CD4-positive, alpha-beta T cell (primary cell): ENCODE measurements around the gene FEM1A. TPM values are rescaled to one million over a fixed set of nuclear protein-coding genes. Genes with fewer than 3 reads are reported as not detected.

Experiments
- ATAC-seq: fragments of 200-7000 bp; cut with Tn5 transposase; one replicate; pipeline ENCODE4 v1.10.0; 2022; ENCODE audit warnings: mild to moderate bottlenecking; ENCODE audit not compliant: poor library complexity
- CTCF ChIA-PET: fragments of 350-600 bp; sonication (Branson Sonifier 250); formaldehyde crosslinking; loops from one replicate; lab custom pipeline; 2021; ENCODE audit warnings: antibody characterized with exemption, inconsistent platforms; lab: Charles Lee
- POLR2A ChIA-PET: fragments of 350-600 bp; sonication (Branson Sonifier 250); formaldehyde crosslinking; loops from one replicate; lab custom pipeline; 2021; ENCODE audit warnings: antibody characterized with exemption, inconsistent platforms; lab: Charles Lee
- DNase-seq, 14 experiments: peaks; one replicate each; pipeline ENCODE4 v3.0.0-alpha.2; 2013 to 2020; ENCODE audit warnings: mixed read lengths in 2 of 14
- H3K27ac ChIP-seq, 2 donors: one replicate each; pipeline versions ENCODE4 v1.5.1 to v1.7.0; 2013; ENCODE audit warnings: low read length in 2 of 2, low read depth in 1 of 2, mild to moderate bottlenecking in 1 of 2
- H3K27me3 ChIP-seq, 2 experiments: 1 replicate in 1 of 2; 2 replicates in 1 of 2; pipeline versions ENCODE4 v1.6.1 to v1.7.0; 2013; ENCODE audit warnings: low read length in 2 of 2, control low read depth in 1 of 2, mild to moderate bottlenecking in 1 of 2, moderate library complexity in 1 of 2; ENCODE audit not compliant: insufficient read depth in 2 of 2, control insufficient read depth in 1 of 2
- H3K36me3 ChIP-seq: one replicate; pipeline ENCODE4 v1.6.1; 2013; ENCODE audit warnings: low read length, control low read depth; ENCODE audit not compliant: insufficient read depth
- H3K4me1 ChIP-seq: one replicate; pipeline ENCODE4 v1.6.1; 2013; ENCODE audit warnings: low read length, control low read depth; ENCODE audit not compliant: insufficient read depth
- H3K4me3 ChIP-seq: one replicate; pipeline ENCODE4 v1.5.1; 2013; ENCODE audit warnings: mild to moderate bottlenecking, low read length, moderate library complexity
- H3K9me3 ChIP-seq, 2 experiments: 1 replicate in 1 of 2; 2 replicates in 1 of 2; pipeline versions ENCODE4 v1.6.1 to v1.7.0; 2013; ENCODE audit warnings: low read length in 2 of 2, mild to moderate bottlenecking in 2 of 2, control low read depth in 1 of 2, moderate library complexity in 1 of 2; ENCODE audit not compliant: control insufficient read depth in 1 of 2, insufficient read depth in 1 of 2
- H3K27ac Mint-ChIP-seq: one replicate; pipeline ENCODE4 v1.8.0; 2020; ENCODE audit warnings: mixed read lengths
- H3K27me3 Mint-ChIP-seq: one replicate; pipeline ENCODE4 v1.8.0; 2021; ENCODE audit warnings: mixed read lengths
- H3K36me3 Mint-ChIP-seq: one replicate; pipeline ENCODE4 v1.8.0; 2021; ENCODE audit warnings: low read depth, mixed read lengths
- H3K4me1 Mint-ChIP-seq: one replicate; pipeline ENCODE4 v1.8.0; 2021; ENCODE audit warnings: low read depth, mixed read lengths
- H3K4me3 Mint-ChIP-seq: one replicate; pipeline ENCODE4 v1.8.0; 2020; ENCODE audit warnings: mild to moderate bottlenecking, mixed read lengths
- H3K9me3 Mint-ChIP-seq: one replicate; pipeline ENCODE4 v1.8.0; 2020; ENCODE audit warnings: mixed read lengths
- intact Hi-C, 2 experiments: fragments of 100-400 bp; cut with DNase I in 1 of 2; cut with micrococcal nuclease in 1 of 2; formaldehyde crosslinking; loops; one replicate each; pipeline versions ENCODE4 v1.15.1 to v1.9.0; 2023 to 2025; cut with DNase I, micrococcal nuclease
- total RNA-seq, 174 experiments: library from RNA in 2 of 174; stranded (reverse) in 2 of 174; gene quantifications; one replicate each; pipeline ENCODE4 v1.2.3 and lab custom pipeline; 2021 to 2026
- TF ChIP-seq, protein P1 (sequence below): fragments of 200-600 bp; IDR thresholded peaks from one replicate; pipeline ENCODE4 v1.8.0; 2022; ENCODE audit warnings: antibody characterized with exemption, mild to moderate bottlenecking

Gene FEM1A
- total RNA-seq, 2 experiments from 2014 or later = 11.8 to 12.1 TPM

- Histone ChIP-seq H3K9me3 (peaks cover 0 to 6% of the 10 kb centered on the region in 2 experiments), H3K27me3 (peaks cover 0 to 9% of the 10 kb centered on the region in 2 experiments), H3K4me3 (no peak overlapping the region), H3K4me1 (peaks cover 5% of the 10 kb centered on the region), H3K27ac (no peak overlapping the region), H3K36me3 (no peaks in the 10 kb centered on the region)
- H3K4me1 Mint-ChIP-seq = peaks cover 5% of the 10 kb centered on the region
- H3K27ac Mint-ChIP-seq = no peak overlapping the region
- H3K27me3 Mint-ChIP-seq = peaks cover 32% of the 10 kb centered on the region
- ChIA-PET POLR2A (no interaction called here), CTCF (no interaction called here)
- H3K36me3 Mint-ChIP-seq = no peaks in the 10 kb centered on the region
- ATAC-seq (no peak), DNase-seq (no peak)
- TF ChIP-seq, protein P1, sequence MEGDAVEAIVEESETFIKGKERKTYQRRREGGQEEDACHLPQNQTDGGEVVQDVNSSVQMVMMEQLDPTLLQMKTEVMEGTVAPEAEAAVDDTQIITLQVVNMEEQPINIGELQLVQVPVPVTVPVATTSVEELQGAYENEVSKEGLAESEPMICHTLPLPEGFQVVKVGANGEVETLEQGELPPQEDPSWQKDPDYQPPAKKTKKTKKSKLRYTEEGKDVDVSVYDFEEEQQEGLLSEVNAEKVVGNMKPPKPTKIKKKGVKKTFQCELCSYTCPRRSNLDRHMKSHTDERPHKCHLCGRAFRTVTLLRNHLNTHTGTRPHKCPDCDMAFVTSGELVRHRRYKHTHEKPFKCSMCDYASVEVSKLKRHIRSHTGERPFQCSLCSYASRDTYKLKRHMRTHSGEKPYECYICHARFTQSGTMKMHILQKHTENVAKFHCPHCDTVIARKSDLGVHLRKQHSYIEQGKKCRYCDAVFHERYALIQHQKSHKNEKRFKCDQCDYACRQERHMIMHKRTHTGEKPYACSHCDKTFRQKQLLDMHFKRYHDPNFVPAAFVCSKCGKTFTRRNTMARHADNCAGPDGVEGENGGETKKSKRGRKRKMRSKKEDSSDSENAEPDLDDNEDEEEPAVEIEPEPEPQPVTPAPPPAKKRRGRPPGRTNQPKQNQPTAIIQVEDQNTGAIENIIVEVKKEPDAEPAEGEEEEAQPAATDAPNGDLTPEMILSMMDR = no peak
- no peak overlapping the region for H3K4me3 Mint-ChIP-seq
- peaks cover 3% of the 10 kb centered on the region for H3K9me3 Mint-ChIP-seq
- intact Hi-C loops = no loop called here
Measured at GRCh38 chr19:4772566-4772965, 19.0 kb upstream of the FEM1A start.

GRCh38 chr19:4773047-4773640, 18.4 kb upstream of the FEM1A start:
- Mint-ChIP-seq H3K4me1 (peaks cover 5% of the 10 kb centered on the region), H3K36me3 (no peaks in the 10 kb centered on the region), H3K27me3 (peaks cover 37% of the 10 kb centered on the region), H3K4me3 (no peak overlapping the region), H3K9me3 (peaks cover 3% of the 10 kb centered on the region), H3K27ac (no peak overlapping the region)
- Histone ChIP-seq H3K27me3 (peaks cover 0 to 9% of the 10 kb centered on the region in 2 experiments), H3K4me3 (no peak overlapping the region), H3K4me1 (peaks cover 5% of the 10 kb centered on the region), H3K9me3 (peaks cover 0 to 6% of the 10 kb centered on the region in 2 experiments), H3K27ac (no peak overlapping the region), H3K36me3 (no peaks in the 10 kb centered on the region)
- no peak for DNase-seq
- intact Hi-C loops = no loop called here
- no peak for ATAC-seq
- CTCF ChIA-PET = no interaction called here
- TF ChIP-seq, protein P1 = no peak
- POLR2A ChIA-PET = no interaction called here

GRCh38 chr19:4774136-4774535, 17.4 kb upstream of the FEM1A start:
- TF ChIP-seq, protein P1 = no peak
- ATAC-seq (no peak), DNase-seq (no peak)
- H3K36me3 ChIP-seq = no peaks in the 10 kb centered on the region
- peaks cover 40% of the 10 kb centered on the region for H3K27me3 Mint-ChIP-seq
- intact Hi-C loops = no loop called here
- no peak overlapping the region for H3K4me3 Mint-ChIP-seq
- peaks cover 3% of the 10 kb centered on the region for H3K9me3 Mint-ChIP-seq
- H3K27ac ChIP-seq = no peak overlapping the region
- ChIA-PET CTCF (no interaction called here), POLR2A (no interaction called here)
- H3K4me1 ChIP-seq = peaks cover under 1% of the 10 kb centered on the region
- H3K9me3 ChIP-seq = peaks cover 0 to 6% of the 10 kb centered on the region in 2 experiments
- H3K4me3 ChIP-seq = no peak overlapping the region
- H3K36me3 Mint-ChIP-seq = no peaks in the 10 kb centered on the region
- H3K4me1 Mint-ChIP-seq = peaks cover 5% of the 10 kb centered on the region
- no peak overlapping the region for H3K27ac Mint-ChIP-seq
- H3K27me3 ChIP-seq = peaks cover 0 to 9% of the 10 kb centered on the region in 2 experiments
